A204.1 (cell line): ENCODE results near the gene FAM53B.

Source experiments
- FAIRE-seq: peaks from 2 replicates; lab custom pipeline; 2012; peaks lifted over from hg19 to GRCh38; lab: Jason Lieb, UNC

FAM53B gene

DNA sequence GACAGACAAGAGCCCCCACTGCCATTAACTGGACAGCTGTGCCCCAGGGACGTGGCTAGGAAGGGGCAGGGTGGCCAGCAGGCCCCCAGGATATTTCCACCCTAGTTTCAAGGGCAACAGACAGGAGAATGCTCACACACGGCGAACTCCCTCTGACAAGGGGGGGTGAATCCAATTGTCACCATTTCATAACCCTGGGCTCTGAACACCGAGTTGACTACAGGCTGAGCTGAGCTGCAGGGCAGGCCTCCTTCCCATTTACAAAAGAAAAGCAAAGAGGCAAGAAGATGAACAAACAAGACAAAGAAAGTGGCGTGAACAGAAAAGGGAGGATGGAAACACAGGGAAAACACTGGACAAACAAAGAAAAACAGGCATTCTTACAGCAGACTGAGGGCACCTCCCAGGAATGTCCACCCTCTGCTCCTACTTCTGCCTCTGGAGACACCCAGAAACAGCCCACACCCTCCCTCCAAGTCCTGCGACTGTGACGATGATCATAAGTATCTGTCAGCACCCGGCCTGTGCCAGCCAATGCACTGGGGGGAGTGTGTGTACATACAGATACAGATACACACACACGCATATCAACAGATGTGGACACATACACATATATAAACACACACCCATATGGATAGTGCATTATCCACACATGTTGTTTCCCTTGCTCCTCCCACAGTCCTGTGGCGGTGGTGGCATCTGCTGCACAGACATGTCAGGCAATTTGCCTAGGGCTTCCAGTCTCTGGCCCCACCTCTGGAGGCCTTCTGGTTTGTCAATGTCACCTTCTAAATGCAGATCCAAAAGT is 66.2 kb downstream of the FAM53B start:
- FAIRE-seq: no peak

GRCh38 chr10:124677293-124677699 is 66.9 kb downstream of the FAM53B start:
- FAIRE-seq: no peak

- FAIRE-seq: no peak
Observed at GRCh38 chr10:124676416-124677062, 67.6 kb downstream of the FAM53B start.

GRCh38 chr10:124675824-124676223 is 68.4 kb downstream of the FAM53B start:
- no peak for FAIRE-seq

DNA sequence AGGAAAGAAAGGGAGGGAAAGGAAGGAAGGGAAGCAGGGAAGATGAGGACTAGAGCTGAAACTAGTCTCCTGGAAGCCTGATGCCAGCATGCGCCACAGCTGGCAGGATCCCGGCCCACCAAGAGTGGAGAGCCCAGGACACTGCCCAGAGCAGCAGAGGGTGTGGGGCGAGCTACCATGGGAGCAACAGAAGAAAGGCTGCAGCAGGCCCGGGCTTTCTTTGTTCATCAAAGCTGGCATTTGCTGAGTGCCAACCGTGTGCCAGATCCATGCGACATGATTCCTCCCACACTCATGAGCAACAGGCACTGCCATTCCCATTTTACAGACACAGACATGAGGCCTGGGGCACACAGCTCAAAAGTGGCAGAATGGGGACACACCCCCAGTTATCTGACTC is 68.9 kb downstream of the FAM53B start:
- FAIRE-seq: no peak

GRCh38 chr10:124674768-124675222 is 69.4 kb downstream of the FAM53B start:
- FAIRE-seq: no peak

GRCh38 chr10:124672181-124672638 is 72.0 kb downstream of the FAM53B start:
- FAIRE-seq: no peak

- FAIRE-seq: no peak
Observed at GRCh38 chr10:124671486-124672075, 72.6 kb downstream of the FAM53B start.

- FAIRE-seq: no peak
Observed at GRCh38 chr10:124670849-124671248, 73.3 kb downstream of the FAM53B start.

- FAIRE-seq: no peak
Observed at GRCh38 chr10:124669824-124670654, 74.1 kb downstream of the FAM53B start.

GRCh38 chr10:124669141-124669823 is 74.9 kb downstream of the FAM53B start:
- FAIRE-seq: no peak

GRCh38 chr10:124668517-124669051 is 75.6 kb downstream of the FAM53B start:
- FAIRE-seq: no peak

DNA sequence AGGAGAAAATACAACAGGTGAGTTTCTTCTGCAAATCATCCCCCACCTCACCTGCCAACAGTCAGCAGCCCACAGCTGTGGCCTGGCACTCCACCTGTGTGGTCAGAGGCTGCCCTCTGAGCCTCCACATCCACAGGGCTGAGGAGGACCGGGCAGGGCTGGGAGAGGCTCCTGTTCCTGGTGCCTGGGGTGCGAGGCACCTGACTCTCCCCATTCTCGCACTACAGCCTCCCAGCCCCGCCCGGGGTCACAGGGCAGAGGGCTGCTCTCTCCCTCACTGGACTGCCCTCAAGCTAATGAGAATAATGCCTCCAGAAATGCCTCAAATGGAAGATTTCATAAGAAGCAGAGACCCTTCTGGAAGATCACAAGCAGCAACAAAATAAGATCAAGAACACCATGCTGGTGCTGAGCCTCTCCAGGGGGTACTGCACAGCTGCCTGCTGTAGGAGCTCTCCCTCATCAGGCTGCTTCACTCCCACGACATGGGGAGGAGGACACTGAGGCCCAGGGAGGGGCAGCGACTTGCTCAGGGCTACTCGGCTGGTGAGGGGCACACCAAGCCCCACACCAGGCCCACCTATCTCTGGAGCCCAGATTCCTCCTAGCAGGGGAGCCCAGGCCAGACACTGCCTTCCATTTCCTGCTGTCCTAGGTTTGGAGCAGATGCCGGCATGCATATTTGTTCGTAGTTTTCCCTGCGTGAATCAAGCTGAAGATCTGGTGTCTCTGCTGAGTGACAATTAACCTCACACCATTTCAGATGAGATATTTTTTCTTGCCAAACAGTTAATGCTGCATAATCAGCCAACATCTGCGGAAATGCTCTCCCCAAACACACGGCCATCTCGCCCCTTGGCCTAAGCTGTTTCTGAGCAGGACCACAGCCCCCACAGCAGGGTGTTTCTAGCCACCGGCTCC is 76.5 kb downstream of the FAM53B start:
- no peak for FAIRE-seq

DNA sequence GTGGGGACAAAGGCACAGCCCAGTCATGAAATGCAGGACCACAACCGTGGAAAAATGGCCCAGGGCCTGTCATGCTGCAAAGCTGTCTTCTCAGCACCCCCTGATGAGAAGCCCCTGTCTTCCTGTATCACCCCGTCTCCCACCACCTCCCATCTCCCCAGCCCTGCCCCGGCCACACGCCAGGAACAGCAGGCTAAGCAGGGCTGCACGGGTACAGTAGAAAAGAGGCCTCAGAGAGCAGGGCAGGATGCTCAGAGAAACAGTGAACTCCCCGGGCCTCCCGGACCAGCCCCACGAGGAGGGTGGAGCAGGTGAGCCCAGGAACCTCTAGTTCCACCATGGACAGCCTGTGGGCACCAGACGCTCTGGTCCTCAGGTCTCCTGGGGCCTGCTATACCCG is 77.7 kb downstream of the FAM53B start:
- no peak for FAIRE-seq

DNA sequence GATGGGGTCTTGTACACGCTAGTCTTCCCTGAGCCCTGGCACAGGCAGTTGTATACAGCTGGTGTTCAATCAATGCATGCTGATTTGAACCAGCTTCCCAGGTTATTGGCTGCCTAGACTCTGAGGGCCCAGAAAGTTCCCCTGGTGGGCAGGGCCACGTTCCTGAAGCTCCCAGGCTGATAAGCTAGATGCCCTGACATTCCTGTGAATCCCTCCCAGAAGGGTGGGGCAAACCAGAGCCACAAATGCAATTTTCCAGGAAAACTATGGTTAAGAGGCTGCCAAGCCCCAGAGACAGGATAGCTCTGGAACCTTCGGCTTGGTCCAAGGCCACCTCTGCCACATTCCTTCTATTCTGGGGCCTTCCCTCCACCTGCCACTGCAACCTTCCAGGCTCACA is 78.2 kb downstream of the FAM53B start:
- no peak for FAIRE-seq

GRCh38 chr10:124665558-124665957 is 78.6 kb downstream of the FAM53B start:
- FAIRE-seq: no peak

DNA sequence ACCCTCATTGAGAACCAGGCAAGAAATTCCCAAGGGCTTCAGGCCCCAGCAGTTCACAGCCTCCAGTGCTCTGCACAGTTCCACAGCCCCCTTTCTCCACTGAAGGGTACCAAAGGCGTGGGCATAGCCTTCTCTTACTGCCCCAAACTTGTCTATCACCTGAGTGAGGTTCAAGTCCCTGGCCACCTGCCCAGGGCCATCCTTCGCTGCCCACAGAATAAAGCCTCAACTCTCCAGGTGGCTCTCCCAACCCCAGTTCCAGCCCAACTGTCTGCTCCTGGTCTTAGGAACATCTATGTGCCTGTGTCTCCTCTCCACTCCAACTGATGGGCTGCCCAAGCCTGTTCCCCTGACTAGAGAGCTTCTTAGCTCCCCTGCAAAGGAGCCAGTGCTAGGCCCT is 79.1 kb downstream of the FAM53B start:
- no peak for FAIRE-seq

DNA sequence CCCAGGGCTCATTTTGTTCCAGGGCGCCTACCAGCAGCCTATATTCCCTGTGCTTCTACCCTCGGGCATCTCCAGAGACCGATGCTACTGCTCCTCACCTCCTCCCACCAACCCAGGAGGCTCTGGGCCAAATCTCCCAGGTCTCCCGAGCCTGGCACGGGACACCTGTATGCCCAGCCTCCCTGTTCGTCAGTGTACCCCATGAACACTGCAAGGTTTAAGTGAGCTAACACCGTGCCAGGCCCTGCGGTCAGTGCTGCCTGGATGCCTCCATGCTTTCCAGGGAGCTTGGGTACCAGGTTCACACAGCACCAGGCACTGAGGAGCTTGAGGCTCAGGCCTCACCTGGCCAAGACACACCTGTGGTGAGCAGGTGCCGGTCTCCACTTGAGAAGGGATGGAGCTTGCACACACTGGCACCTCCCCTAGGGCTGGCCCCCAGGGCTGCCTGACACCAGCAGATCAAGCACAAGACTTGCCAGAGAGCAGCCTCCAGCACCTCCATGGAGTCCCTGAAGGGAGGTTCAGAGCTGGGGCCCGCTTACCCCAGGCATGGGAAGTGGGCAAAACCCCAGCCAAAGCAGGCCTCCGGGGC is 80.3 kb downstream of the FAM53B start:
- FAIRE-seq: no peak

DNA sequence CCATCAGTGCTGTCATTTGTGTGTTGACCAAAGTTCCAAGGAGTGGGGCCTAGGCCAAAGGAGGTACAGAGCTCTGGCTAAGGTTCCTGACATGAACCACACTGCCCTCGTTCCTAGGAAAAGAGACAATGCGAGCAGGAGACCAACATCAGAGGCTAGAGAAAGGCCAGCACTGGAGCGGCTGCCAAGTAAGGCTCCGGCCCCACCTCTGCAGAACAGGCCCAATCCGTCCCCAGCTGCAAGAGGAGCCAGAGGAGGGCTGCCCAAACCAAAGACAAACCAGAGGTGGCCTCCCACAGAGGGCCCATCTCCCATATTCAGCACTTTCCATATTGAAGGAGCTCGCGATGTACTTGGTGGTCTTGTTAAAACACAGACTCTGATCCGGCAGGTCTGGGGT is 81.0 kb downstream of the FAM53B start:
- FAIRE-seq: no peak

DNA sequence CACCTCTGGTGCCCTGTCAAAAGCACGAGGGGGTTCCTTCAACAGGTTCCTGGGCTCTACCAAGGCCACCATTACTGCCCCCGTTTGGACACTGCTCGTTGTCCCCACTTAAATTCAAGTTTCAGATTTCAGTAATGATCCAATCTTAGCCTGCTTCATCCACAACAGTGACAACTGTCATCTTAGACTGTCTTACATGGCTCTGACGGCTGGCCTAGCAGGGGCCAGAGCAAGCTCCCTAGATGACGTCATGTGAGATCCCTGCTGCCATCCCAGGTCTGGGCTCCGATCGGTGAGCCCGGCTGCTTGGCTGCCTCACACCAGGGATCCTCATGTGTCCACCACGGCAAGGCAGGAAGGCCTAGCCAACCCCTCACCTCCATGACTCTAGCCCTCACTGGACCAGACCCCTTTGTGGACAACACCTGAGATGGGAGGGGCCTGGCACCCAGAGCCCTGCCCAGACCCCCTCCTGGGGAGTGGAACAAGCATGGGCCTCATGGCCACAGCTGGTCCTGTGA is 82.5 kb downstream of the FAM53B start:
- FAIRE-seq: no peak
